Activated T-cell treated with anti-CD3 and anti-CD28 coated beads, Interleukin-2, amount 50 U/mL, for 72 hours (primary cell): Measurements from ENCODE around the gene DPP7. TPM values are rescaled to one million over a fixed set of nuclear protein-coding genes. Genes with fewer than 3 reads are reported as not detected.
"Not testable (repeated sequence)": the region's sequence is repeated elsewhere in the genome, so short reads cannot be mapped to it uniquely, and the experiment has no call there.

Source experiments
- ATAC-seq, 2 donors: fragments of 150-1000 bp; cut with Tn5 transposase; replicated peaks in 1 of 2; 2 replicates each; pipeline ENCODE4 v1.10.0; 2021; ENCODE audit warnings: moderate library complexity in 2 of 2, mild to moderate bottlenecking in 1 of 2
- DNase-seq, 2 donors: peaks; one replicate each; pipeline ENCODE4 v3.0.0; 2021 to 2022; ENCODE audit warnings: mixed read lengths in 1 of 2
- H3K27ac Mint-ChIP-seq: one replicate; pipeline ENCODE4 v1.8.0; 2022; ENCODE audit warnings: mild to moderate bottlenecking, moderate library complexity, mixed read lengths
- H3K27me3 Mint-ChIP-seq: one replicate; pipeline ENCODE4 v1.8.0; 2022; ENCODE audit warnings: low read depth, mixed read lengths
- H3K36me3 Mint-ChIP-seq, 2 donors: one replicate each; pipeline ENCODE4 v1.8.0; 2022; ENCODE audit warnings: mixed read lengths in 2 of 2, mild to moderate bottlenecking in 1 of 2; ENCODE audit not compliant: insufficient read depth in 2 of 2
- H3K4me1 Mint-ChIP-seq: one replicate; pipeline ENCODE4 v1.8.0; 2022; ENCODE audit warnings: low read depth, mixed read lengths
- H3K4me3 Mint-ChIP-seq, 2 donors: one replicate each; pipeline ENCODE4 v1.8.0; 2022; ENCODE audit warnings: mild to moderate bottlenecking in 2 of 2, mixed read lengths in 2 of 2, moderate library complexity in 2 of 2
- H3K9me3 Mint-ChIP-seq, 2 donors: one replicate each; pipeline ENCODE4 v1.8.0; 2022; ENCODE audit warnings: mixed read lengths in 2 of 2
- total RNA-seq, 2 donors: library from RNA; stranded (reverse); gene quantifications; one replicate each; pipeline ENCODE4 v1.2.3, GENCODE V29; 2022

Gene DPP7
- total RNA-seq, 2 donors from 2014 or later, result 155 to 158 TPM

GRCh38 chr9:137130176-137130755, 15.7 kb upstream of the DPP7 start:
- H3K4me3 Mint-ChIP-seq, result peak overlapping the region; percentile 88 to 91
- peak; percentile 20 to 24 for ATAC-seq
- peak overlapping the region; percentile 33 for H3K27ac Mint-ChIP-seq
- H3K9me3 Mint-ChIP-seq, result no peaks in the 10 kb centered on the region
- peaks cover 30% of the 10 kb centered on the region for H3K4me1 Mint-ChIP-seq
- peaks cover 7% of the 10 kb centered on the region for H3K27me3 Mint-ChIP-seq
- H3K36me3 Mint-ChIP-seq, result peaks cover 0 to 2% of the 10 kb centered on the region in 2 donors
- peak; percentile 18 to 23 for DNase-seq

- H3K36me3 Mint-ChIP-seq, result peaks cover 0 to 2% of the 10 kb centered on the region in 2 donors
- H3K9me3 Mint-ChIP-seq, result no peaks in the 10 kb centered on the region
- peak overlapping the region; percentile 92 to 97 for H3K4me3 Mint-ChIP-seq
- peak; percentile 97 to 98 for ATAC-seq
- no peak overlapping the region for H3K27ac Mint-ChIP-seq
- DNase-seq, result peak; percentile 93 to 94
- H3K27me3 Mint-ChIP-seq, result peaks cover 2% of the 10 kb centered on the region
- H3K4me1 Mint-ChIP-seq, result peaks cover 30% of the 10 kb centered on the region
Observed at GRCh38 chr9:137129456-137130175, 15.1 kb upstream of the DPP7 start.

GRCh38 chr9:137128862-137129455, 14.4 kb upstream of the DPP7 start:
- H3K27ac Mint-ChIP-seq, result peak overlapping the region; percentile 72
- peak; percentile 24 to 27 for DNase-seq
- H3K9me3 Mint-ChIP-seq, result no peaks in the 10 kb centered on the region
- peaks cover 0 to 2% of the 10 kb centered on the region in 2 donors for H3K36me3 Mint-ChIP-seq
- peak in 1 of 2 donors; percentile 1 for ATAC-seq
- peaks cover 30% of the 10 kb centered on the region for H3K4me1 Mint-ChIP-seq
- H3K27me3 Mint-ChIP-seq, result no peaks in the 10 kb centered on the region
- peak overlapping the region; percentile 92 to 97 for H3K4me3 Mint-ChIP-seq

GRCh38 chr9:137128158-137128861, 13.8 kb upstream of the DPP7 start:
- DNase-seq, result peak; percentile 19 to 28
- Mint-ChIP-seq H3K36me3 (peaks cover 0 to 2% of the 10 kb centered on the region in 2 donors), H3K4me1 (peaks cover 34% of the 10 kb centered on the region), H3K27me3 (no peaks in the 10 kb centered on the region), H3K4me3 (peak overlapping the region; percentile 92 to 97), H3K9me3 (no peaks in the 10 kb centered on the region), H3K27ac (peak overlapping the region; percentile 72)
- no peak for ATAC-seq

- H3K27me3 Mint-ChIP-seq, result no peaks in the 10 kb centered on the region
- H3K4me3 Mint-ChIP-seq, result peak overlapping the region; percentile 92 to 97
- H3K27ac Mint-ChIP-seq, result peak overlapping the region; percentile 88
- DNase-seq (peak; percentile 35 to 43), ATAC-seq (no peak)
- peaks cover 0 to 2% of the 10 kb centered on the region in 2 donors for H3K36me3 Mint-ChIP-seq
- peaks cover 36% of the 10 kb centered on the region for H3K4me1 Mint-ChIP-seq
- H3K9me3 Mint-ChIP-seq, result no peaks in the 10 kb centered on the region
Observed at GRCh38 chr9:137127301-137128157, 13.0 kb upstream of the DPP7 start.

- peaks cover 44% of the 10 kb centered on the region for H3K4me1 Mint-ChIP-seq
- H3K27me3 Mint-ChIP-seq, result no peaks in the 10 kb centered on the region
- no peak for ATAC-seq
- peaks cover 0 to 2% of the 10 kb centered on the region in 2 donors for H3K36me3 Mint-ChIP-seq
- peak overlapping the region; percentile 88 for H3K27ac Mint-ChIP-seq
- H3K9me3 Mint-ChIP-seq, result no peaks in the 10 kb centered on the region
- H3K4me3 Mint-ChIP-seq, result peak overlapping the region; percentile 92 to 97
- no peak for DNase-seq
Observed at GRCh38 chr9:137126786-137127185, 12.3 kb upstream of the DPP7 start.

- not testable (repeated sequence) for ATAC-seq, H3K27me3 Mint-ChIP-seq, H3K36me3 Mint-ChIP-seq, H3K4me3 Mint-ChIP-seq, H3K9me3 Mint-ChIP-seq, DNase-seq, H3K27ac Mint-ChIP-seq
- peaks cover 45% of the 10 kb centered on the region for H3K4me1 Mint-ChIP-seq
Observed at GRCh38 chr9:137123952-137124462, 9.5 kb upstream of the DPP7 start.

GRCh38 chr9:137123468-137123837, 8.9 kb upstream of the DPP7 start:
- ATAC-seq, result no peak
- Mint-ChIP-seq H3K4me3 (no peak overlapping the region), H3K9me3 (no peaks in the 10 kb centered on the region), H3K4me1 (peaks cover 43% of the 10 kb centered on the region), H3K27ac (no peak overlapping the region), H3K27me3 (no peaks in the 10 kb centered on the region), H3K36me3 (no peaks in the 10 kb centered on the region)
- no peak for DNase-seq

- not testable (repeated sequence) for ATAC-seq, H3K36me3 Mint-ChIP-seq, DNase-seq, H3K27me3 Mint-ChIP-seq, H3K27ac Mint-ChIP-seq, H3K4me3 Mint-ChIP-seq, H3K9me3 Mint-ChIP-seq
- H3K4me1 Mint-ChIP-seq, result peaks cover 37% of the 10 kb centered on the region
Observed at GRCh38 chr9:137122796-137123467, 8.4 kb upstream of the DPP7 start.

- not testable (repeated sequence) for H3K9me3 Mint-ChIP-seq, H3K36me3 Mint-ChIP-seq, H3K27me3 Mint-ChIP-seq, DNase-seq, H3K4me3 Mint-ChIP-seq, ATAC-seq, H3K27ac Mint-ChIP-seq
- peaks cover 31% of the 10 kb centered on the region for H3K4me1 Mint-ChIP-seq
Observed at GRCh38 chr9:137121927-137122795, 7.6 kb upstream of the DPP7 start.

- not testable (repeated sequence) for H3K27me3 Mint-ChIP-seq, H3K36me3 Mint-ChIP-seq, ATAC-seq, DNase-seq, H3K9me3 Mint-ChIP-seq, H3K27ac Mint-ChIP-seq, H3K4me3 Mint-ChIP-seq
- peaks cover 22% of the 10 kb centered on the region for H3K4me1 Mint-ChIP-seq
Observed at GRCh38 chr9:137118092-137118603, 3.6 kb upstream of the DPP7 start.
